ENCODE results near the gene UBR1.
A peak's percentile ranks its signal among the peaks of the same experiment; 100 is the strongest.

Gene UBR1

DNA sequence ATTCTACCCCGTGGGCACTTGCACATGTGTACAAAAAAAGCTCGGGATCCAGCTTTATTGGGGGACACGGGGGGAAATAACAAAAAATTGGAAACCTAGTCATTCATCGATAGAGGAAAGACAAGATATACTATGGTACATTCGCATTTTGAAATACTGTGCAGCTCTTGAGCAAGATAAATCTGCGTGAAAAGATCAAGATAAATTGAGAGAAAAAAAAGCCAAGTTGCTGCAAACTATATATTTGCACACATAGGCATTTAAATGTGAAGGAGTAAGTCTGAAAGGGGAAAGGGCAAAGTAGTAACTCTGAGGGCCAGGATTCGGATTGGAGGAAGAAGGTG lies 620 bp upstream of the UBR1 start:
- peak in 1 of 4 experiments; percentile 34 for DNase-seq

DNA sequence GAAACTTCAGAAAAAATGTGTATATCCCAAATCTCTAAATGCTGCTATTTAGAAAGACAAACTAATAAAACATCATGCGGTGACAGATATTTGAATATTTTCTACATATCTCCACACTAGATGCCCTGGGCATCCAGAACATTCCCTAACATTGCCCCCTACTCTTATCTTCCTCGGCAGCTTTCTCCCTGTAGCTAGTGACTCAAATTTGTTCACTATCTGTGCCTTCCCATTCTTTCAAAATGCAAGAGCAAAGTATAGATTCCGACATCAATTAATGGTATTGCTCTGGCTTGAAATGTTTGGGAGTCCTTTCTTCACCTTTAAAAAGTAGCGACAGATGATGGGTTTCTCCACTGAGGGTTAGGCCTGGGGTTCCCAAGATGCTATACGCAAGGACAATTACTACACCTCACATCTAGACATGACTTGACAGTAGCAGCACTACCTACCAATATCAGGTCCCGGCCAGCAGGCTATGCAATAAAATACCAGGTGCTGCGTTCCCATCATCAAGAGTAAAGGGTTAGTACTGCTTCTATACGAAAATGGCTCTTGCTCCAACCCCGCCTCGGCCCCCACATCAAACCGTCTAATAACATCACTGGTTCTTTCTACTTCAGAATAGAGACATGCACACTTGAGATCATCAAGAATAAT lies 631 bp downstream of the UBR1 start:
- peak in 2 of 4 experiments; percentile 13 for DNase-seq

DNA sequence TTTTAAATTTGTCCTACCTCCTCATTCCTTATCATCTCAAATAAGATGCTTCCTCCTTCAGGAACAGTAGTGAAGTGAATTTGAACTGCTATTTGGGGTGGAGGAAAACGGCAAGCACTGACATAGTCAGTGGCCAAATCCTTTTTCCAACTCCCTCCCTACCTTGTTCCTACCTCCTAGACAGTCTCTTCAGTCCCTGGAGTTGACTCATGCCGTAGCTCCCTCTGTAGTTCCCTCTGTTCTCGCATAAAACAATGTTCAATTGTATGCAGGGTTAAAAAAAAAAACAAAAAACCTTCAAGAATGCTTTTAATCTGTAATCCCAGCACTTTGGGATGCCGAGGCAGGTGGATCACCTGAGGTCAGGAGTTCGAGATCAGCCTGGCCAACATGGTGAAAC lies 1.4 kb downstream of the UBR1 start:
- no peak for DNase-seq

DNA sequence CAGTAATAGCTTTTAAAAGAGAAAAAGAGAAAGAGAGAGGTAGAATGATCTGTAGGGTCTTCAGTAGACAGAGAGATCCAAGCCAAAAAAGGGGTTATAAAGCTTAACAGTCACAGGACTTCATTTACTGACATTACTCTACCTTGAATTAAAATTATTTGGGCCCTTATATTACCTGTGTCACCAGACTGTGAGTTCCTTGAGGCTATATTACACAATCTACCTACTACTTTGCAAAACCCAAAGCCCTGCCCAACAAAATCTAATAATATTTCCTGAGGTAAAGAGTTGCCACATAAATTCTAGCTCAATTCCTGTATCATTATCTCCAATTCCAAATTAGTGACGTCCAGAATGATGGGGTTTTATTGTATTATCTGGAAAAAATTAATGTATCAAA lies 1.9 kb downstream of the UBR1 start:
- no peak for DNase-seq

DNA sequence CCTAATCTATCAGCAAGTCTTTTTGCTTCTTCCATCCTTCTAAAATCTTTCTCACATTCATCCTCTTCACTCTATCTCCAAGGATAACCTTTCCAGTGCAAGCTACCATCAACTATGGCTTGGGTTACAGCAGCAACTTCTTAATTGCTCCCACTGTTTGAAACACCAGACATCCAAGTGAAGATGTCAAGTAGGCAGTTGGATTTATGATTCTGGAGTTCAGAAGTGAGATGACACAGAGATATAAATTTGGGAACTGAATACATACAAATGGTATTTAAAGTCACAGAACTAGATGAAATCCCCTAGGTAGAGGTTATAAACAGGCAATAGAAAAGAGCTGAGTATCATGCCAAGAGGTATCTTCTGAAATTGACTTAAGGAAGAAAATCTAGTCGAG lies 3.7 kb downstream of the UBR1 start:
- DNase-seq: no peak

DNA sequence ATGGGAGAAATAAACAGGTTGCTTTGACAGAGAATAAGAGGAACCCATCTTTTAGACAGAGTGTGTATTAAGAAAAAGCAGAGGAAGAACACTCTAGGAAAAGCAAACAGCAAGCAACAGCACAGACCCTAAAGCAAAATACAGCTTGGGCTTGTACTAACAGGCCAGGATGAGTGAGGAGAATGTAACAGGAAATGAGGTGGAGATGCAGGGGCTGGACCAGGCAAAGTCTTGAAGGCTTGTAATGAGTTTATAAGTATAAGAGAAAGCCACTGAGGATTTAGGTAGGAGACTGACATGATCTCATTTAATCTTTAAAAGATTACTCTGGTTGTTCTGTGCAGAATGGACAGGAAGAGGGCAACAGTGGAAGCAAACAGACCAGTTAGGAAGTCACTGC lies 4.9 kb downstream of the UBR1 start:
- DNase-seq: no peak

DNA sequence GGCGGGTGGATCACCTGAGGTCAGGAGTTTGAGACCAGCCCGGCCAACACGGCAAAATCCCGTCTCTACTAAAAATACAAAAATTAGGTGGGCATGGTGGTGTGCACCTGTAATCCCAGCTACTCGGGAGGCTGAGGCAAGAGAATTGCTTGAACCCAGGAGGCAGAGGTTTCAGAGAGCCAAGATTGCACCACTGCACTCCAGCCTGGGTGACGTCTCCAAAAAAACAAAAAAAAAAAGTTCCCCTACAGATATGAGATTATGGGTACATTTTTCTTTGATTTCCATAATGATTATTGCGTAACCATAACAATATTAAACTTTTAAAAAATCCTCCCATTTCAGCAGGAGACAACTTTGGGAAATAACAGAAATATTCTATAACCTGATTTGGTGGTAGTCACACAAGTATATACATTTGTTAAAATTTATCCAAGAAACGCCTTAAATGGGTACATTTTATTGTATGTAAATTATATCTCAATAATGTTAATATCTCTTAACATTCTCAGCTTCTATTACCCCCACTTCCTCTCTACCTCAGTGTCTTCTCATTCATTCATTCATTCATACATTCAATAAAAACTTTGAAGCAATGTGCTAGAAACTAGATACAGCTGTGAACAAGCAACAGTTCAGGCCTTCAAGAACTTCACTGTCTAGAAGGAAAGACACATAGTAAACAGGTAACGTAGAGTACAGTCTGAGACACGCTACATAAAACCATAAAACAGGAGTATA lies 6.6 kb downstream of the UBR1 start:
- DNase-seq: no peak

DNA sequence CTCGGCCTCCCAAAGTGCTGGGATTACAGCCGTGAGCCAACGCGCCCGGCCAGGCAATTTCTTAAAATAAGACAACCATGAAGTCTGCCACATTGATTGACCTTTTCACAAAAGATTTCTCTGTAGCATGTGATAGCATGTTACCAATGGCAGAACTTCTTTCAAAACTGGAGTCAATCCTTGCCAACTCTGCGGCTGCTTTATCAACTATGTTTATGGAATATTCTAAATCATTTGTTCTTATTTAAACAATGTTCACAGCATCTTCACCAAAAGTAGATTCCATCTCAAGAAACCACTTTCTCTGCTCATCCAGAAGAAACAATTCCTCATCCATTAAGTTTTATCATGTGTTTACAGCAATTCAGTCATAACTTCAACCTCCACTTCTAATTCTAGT lies 9.4 kb downstream of the UBR1 start:
- no peak for DNase-seq

DNA sequence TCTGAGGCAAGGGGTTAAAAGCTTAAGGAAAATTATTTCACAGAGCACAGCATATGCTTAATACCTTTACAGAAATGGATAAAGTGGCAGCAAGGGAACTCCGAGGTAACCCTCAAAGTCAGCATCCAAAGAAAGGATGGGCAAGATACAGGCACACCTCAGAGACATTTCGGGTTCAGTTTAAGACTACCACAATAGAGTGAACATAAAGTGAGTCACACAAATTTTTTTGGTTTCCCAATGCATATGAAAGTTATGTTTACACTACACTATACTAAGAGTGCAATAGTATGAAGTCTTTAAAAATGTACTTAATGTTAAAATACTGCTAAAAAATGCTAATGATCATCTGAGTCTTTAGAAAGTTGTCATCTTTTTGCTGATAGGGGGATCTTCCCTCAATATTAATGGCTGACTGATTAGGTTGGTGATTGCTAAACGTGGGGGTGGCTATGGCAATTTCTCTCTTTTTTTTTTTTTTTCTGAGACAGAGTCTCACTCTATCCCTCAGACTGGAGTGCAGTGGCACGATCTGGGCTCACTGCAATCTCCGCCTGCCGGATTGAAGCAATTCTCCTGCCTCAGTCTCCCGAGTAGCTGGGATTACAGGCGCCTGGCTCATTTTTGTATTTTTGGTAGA lies 10.0 kb downstream of the UBR1 start:
- DNase-seq: no peak

DNA sequence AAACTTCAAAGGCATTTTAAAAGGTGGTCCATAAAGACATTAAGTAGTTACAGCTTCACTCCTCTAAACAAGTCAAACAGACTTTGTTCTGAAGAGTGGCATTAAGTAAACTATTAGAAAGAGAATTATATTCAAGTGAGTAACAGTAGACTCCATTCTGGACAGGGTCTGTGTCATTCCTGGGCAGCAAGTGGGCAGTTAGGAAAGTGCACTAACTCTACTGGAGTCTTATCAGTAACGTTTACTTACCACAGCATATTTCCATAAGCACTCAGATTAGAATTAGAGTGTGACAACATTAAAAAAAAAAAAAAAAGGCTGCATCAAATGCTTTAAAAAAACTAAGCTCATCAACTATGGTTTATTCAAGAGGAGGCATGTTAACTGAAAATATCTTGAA lies 10.6 kb downstream of the UBR1 start:
- DNase-seq: no peak

DNA sequence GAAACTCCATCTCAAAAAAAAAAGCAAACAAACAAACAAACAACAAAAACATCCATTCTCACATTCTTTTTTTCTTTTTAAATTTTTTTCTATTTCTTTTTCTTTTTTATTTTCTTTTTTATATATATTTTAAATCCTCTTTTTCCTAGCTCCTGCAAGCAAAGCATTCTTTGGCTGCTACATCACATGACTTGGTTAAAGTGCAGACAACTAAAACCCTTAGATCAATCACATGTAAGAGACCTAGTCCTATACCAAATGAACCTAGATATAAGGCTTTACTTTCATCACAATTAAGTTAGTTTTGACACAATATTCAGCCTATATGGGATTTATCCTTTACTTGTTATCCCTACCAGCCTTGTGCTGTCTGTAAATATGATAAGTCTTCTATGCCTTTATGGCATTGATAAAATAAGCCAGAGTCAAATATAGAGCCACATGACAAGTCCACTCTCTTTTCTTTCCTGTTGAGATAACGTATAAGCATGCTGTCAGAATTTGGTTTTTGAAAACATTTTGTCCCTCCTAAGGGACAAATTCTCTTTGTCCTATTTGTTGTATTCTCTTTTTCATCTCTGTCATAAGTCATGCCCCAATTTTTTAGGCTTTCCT lies 11.3 kb downstream of the UBR1 start:
- no peak for DNase-seq

DNA sequence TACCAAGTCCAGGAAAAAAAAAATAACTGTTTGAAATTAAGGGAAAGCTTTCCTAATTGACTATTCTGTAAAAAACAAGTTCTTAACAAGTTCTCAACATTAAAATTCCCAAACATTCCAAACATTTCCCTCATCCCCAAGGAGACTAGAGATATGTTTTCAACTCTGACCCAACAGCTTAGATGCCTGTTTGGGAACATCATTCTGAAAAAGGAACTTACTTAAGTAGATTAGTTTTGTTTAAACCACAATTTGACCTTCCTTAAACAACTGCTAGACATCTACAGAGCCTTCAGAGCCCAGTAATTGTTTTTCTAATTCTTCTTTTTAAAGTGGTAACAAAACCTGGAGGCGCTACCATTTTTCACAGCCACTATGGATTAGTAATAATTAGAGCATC lies 12.8 kb downstream of the UBR1 start:
- DNase-seq: peak; percentile 2 to 65 (median 33)

DNA sequence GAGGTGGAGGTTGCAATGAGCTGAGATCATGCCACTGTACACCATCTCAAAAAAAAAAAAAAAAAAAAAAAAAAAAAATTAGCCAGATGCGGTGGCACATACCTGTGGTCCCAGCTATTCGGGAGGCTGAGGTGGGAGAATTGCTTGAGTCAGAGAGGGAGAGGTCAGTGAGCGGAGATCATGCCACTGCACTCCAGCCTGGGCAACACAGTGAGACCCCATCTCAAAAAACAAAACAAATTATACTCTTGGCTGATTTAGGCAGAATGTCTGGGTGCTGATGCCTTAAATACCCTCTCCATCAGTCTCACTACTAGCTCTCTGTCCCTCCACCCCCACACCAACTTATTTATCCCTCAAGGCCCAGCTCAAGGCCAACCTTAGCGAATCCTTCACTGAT lies 14.0 kb downstream of the UBR1 start:
- DNase-seq: no peak

DNA sequence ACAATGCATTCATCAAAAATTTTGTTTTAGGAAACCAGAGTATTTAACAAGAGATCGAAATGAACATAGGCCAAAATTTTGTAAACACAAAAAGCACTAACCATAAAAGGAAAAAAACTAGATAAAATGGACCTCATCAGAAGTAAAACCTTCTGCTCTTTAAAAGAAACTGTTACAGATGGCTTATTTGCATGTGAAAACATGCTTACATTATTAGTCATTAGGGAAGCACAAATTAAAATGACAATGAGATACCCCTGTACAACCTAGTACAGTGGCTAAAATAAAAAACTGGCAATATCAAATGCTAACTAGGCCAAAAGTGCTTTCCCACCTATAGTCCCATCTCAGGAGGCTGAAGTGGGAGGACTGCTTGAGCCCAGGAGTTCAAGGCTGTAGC lies 19.3 kb downstream of the UBR1 start:
- DNase-seq: no peak

DNA sequence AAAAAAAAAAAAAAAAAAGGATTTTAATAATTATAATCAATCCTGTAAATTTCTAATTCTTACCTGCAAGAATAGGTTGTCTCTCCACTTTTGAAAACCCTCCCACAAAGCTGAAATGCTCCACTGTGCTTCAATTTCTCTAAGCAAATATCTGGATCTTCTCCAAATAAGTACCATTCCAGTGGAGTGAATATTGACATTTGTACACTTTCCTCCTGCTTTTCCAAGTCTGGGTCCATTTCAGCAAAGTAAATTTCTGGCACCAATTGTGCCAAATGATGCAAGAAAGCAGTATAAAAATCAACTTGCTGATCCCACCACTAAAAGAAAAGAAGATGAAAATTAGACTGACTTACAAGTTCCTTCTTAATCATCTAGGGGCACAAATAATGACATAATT lies 19.9 kb downstream of the UBR1 start:
- no peak for DNase-seq

DNA sequence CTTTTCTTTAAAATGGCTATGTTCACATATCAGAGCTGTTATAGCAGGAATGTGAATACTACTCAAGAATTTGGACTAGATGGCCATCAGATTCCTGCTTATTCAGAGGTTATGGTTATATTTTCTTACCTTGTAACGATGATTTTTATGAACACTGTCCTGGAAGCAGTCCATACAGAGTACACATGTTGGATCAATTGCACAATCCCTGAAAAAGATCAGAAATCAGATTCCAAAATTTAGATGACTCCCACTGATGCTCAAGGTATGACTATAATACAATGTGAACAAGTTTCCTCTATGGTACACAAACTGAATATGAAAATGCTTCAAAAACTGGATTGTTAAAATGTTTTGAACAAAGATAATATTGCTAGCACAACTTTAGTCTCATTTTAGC lies 23.3 kb downstream of the UBR1 start:
- DNase-seq: no peak

DNA sequence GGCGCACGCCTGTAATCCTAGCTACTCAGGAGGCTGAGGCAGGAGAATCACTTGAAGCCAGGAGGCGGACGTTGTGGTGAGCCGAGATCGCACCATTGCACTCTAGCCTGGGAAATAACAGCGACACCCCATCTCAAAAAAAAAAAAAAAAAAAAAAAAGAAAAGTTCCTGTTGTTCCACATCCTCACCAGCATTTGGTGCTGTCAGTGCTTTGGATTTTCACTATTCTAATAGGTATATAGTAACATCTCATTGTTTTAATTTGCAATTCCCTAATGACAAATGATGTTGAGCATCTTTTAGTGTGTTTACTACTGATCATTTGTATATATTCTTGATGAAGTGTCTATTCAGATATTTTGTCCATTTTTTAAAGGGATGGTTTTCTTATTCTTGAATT lies 24.6 kb downstream of the UBR1 start:
- no peak for DNase-seq

DNA sequence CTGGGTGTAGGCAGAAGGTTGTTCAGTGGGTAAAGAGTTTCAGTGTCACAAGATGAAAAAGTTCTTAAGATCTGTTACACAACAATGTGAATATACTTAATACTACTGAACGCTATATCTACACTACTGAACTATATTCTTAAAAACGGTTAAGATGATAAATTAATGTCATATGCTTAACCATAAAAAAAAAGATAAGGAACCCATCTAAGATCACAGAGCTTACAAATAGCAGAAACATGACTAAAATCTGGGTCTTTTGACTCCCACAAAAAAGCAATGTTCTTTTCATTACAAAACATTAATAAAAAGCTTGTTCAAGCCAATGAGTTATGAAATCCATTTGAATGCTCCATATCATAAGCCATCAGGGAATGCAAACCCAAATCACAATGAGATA lies 34.4 kb downstream of the UBR1 start:
- DNase-seq: no peak

DNA sequence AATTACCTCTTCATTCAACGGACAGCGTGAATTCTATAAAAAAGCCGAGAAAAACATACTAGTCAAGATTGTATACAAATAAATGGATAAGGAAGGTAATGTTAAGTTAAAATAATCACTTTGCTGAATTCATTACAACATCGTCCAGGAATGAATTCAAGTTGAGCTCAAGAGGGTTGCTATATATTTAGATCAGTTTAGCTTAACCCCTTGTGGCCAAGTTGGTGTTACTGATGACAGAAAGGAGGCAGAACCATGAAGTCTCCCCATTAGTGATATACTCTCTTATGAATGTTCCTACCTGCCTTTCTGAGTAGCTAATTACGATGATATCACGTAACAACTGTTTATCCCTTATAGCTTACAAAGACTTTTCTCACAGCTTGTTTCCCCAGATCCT lies 34.9 kb downstream of the UBR1 start:
- no peak for DNase-seq

DNA sequence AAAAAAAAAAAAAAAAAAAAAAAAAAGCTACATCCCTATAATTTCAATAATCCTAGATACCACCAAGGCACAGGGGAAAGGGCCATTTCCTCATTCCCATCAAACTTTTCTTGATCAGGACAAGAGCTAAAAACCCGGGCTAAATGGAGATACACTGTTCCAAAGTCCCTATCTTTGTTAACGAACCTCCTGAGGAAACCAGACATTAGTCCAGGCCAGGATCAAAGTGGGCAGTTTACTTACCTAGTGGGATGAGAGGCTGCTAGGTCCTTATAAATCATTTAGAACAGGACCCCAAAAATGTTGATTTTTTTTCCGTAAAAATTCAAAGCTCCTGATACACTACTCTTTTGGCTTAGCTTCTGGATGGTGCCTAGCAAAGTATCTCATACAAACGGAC lies 35.6 kb downstream of the UBR1 start:
- no peak for DNase-seq

DNA sequence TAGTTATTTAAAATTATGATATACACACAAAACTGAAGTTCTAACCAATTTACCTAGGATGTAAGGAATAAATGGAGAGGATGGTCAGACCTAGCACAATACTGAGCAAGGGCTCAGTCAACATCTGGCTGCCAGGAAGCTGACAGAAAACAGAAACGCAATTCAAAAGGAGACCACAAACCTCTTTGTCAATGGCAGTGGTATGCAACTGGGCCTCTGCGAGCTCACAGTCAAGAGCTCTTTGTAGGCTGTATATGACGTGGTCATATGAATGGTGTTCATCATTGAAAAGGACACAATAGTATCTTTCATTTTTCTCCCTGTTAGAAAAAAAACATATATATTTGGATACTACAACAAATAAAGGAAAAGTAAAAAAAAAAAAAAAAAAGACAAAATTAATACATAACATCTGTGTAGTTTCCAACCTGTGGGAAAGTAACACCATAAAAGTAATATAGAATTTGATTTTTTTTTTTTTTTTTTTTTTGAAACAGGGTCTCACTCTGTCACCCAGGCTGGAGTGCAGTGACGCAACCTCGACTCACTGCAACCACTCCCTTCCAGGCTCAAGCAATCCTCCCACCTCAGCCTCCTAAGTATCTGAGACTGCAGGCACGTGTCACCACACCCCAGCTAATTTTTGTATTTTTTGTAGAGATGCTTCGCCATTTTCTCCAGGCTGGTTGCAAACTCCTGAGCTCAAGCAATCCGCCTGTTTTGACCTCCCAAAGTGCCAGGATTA lies 37.9 kb downstream of the UBR1 start:
- DNase-seq: peak in 2 of 4 experiments; percentile 1 to 2

DNA sequence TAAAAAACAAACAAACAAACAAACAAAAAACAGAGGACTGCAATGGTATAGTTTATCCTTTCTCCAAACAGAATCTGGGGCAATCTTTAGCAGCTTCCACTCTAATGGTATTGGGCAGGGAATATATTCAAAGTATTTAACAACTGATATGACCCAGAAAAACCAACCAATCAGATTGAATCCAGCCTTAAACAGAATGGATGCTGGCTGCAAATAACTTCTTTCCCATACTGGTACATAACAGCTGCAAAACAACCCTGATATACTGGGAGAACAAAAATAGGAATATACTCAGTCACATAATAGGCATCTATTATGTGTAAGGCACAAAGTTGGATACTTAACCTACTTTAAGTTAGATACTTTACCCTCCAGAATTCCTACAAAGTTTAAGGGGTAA lies 49.1 kb downstream of the UBR1 start:
- DNase-seq: no peak

DNA sequence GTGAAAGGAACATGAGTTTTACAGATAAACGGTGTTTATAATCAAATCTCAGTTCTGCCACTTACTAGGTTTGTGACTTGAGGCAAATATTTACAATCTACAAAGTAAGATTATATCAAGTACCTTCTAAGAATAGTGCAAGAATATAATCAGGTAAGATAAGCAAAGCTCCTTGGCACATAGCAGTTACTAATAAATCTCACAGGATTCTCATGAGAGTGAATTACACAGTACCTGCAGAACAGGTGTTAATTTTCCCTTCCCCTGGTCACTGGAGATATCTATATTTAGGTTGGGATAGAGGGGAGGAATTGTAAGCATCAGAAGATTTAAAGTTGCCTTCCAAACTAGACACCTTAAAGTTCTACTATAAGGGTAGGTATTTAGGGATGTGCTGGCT lies 53.0 kb downstream of the UBR1 start:
- DNase-seq: no peak
